Activated T-cell treated with anti-CD3 and anti-CD28 coated beads, Interleukin-2, amount 50 U/mL, for 4 hours (primary cell): ENCODE results near the gene UBA6. TPM values are rescaled to one million over a fixed set of nuclear protein-coding genes. Genes with fewer than 3 reads are reported as not detected.
A peak's percentile ranks its signal among the peaks of the same experiment; 100 is the strongest.

Experiments
- ATAC-seq, 2 donors: fragments of 200-7000 bp; cut with Tn5 transposase; one replicate each; pipeline ENCODE4 v1.10.0; 2021
- DNase-seq: peaks from one replicate; pipeline ENCODE4 v3.0.0-alpha.2; 2020
- H3K27me3 Mint-ChIP-seq: one replicate; pipeline ENCODE4 v1.8.0; 2021; ENCODE audit warnings: low read depth, mixed read lengths
- H3K36me3 Mint-ChIP-seq: one replicate; pipeline ENCODE4 v1.8.0; 2022; ENCODE audit warnings: mixed read lengths; ENCODE audit not compliant: insufficient read depth
- H3K4me1 Mint-ChIP-seq: one replicate; pipeline ENCODE4 v1.8.0; 2021; ENCODE audit warnings: low read depth, mixed read lengths
- H3K4me3 Mint-ChIP-seq: one replicate; pipeline ENCODE4 v1.8.0; 2021; ENCODE audit warnings: mild to moderate bottlenecking, moderate library complexity, mixed read lengths
- H3K9me3 Mint-ChIP-seq: one replicate; pipeline ENCODE4 v1.8.0; 2021; ENCODE audit warnings: mixed read lengths
- total RNA-seq, 3 donors: library from RNA; stranded (reverse); gene quantifications; one replicate each; pipeline ENCODE4 v1.2.1, GENCODE V29; 2021

UBA6 gene
- total RNA-seq, 3 donors from 2014 or later: 51.1 to 72.5 (median 63.6) TPM

- Mint-ChIP-seq H3K4me3 (peak overlapping the region; percentile 93), H3K4me1 (peaks cover 59% of the 10 kb centered on the region), H3K36me3 (peaks cover 19% of the 10 kb centered on the region), H3K27me3 (no peaks in the 10 kb centered on the region), H3K9me3 (peaks cover 12% of the 10 kb centered on the region)
- DNase-seq (no peak), ATAC-seq (no peak)
These were observed 529 bp upstream of the UBA6 start for GRCh38 chr4:67701517-67701850.

- Mint-ChIP-seq H3K4me1 (peaks cover 56% of the 10 kb centered on the region), H3K27me3 (no peaks in the 10 kb centered on the region), H3K9me3 (peaks cover 3% of the 10 kb centered on the region), H3K4me3 (peak overlapping the region; percentile 93), H3K36me3 (peaks cover 17% of the 10 kb centered on the region)
- ATAC-seq (peak in 1 of 2 donors; percentile 2), DNase-seq (no peak)
These were observed 728 bp downstream of the UBA6 start for GRCh38 chr4:67700116-67700737.

- ATAC-seq: no peak
- DNase-seq: no peak
- peaks cover 19% of the 10 kb centered on the region for H3K36me3 Mint-ChIP-seq
- no peaks in the 10 kb centered on the region for H3K9me3 Mint-ChIP-seq
- peaks cover 55% of the 10 kb centered on the region for H3K4me1 Mint-ChIP-seq
- peak overlapping the region; percentile 93 for H3K4me3 Mint-ChIP-seq
- H3K27me3 Mint-ChIP-seq: no peaks in the 10 kb centered on the region
These were observed 1.4 kb downstream of the UBA6 start for GRCh38 chr4:67699603-67700002.

GRCh38 chr4:67697860-67698687, 2.9 kb downstream of the UBA6 start:
- Mint-ChIP-seq H3K4me1 (peaks cover 47% of the 10 kb centered on the region), H3K36me3 (peaks cover 20% of the 10 kb centered on the region), H3K4me3 (no peak overlapping the region), H3K27me3 (no peaks in the 10 kb centered on the region), H3K9me3 (no peaks in the 10 kb centered on the region)
- ATAC-seq (no peak), DNase-seq (no peak)

- H3K4me3 Mint-ChIP-seq: no peak overlapping the region
- no peaks in the 10 kb centered on the region for H3K9me3 Mint-ChIP-seq
- H3K27me3 Mint-ChIP-seq: no peaks in the 10 kb centered on the region
- DNase-seq (no peak), ATAC-seq (no peak)
- peaks cover 37% of the 10 kb centered on the region for H3K36me3 Mint-ChIP-seq
- peaks cover 40% of the 10 kb centered on the region for H3K4me1 Mint-ChIP-seq
These were observed 4.9 kb downstream of the UBA6 start for GRCh38 chr4:67696061-67696460.

- H3K9me3 Mint-ChIP-seq: no peaks in the 10 kb centered on the region
- H3K36me3 Mint-ChIP-seq: peaks cover 40% of the 10 kb centered on the region
- DNase-seq: no peak
- no peak overlapping the region for H3K4me3 Mint-ChIP-seq
- peaks cover 43% of the 10 kb centered on the region for H3K4me1 Mint-ChIP-seq
- H3K27me3 Mint-ChIP-seq: no peaks in the 10 kb centered on the region
- ATAC-seq: no peak
These were observed 6.3 kb downstream of the UBA6 start for GRCh38 chr4:67694662-67695061.

GRCh38 chr4:67691328-67691727, 9.6 kb downstream of the UBA6 start:
- H3K4me1 Mint-ChIP-seq: peaks cover 33% of the 10 kb centered on the region
- DNase-seq: no peak
- no peaks in the 10 kb centered on the region for H3K9me3 Mint-ChIP-seq
- H3K36me3 Mint-ChIP-seq: peaks cover 47% of the 10 kb centered on the region
- H3K4me3 Mint-ChIP-seq: no peak overlapping the region
- no peak for ATAC-seq
- H3K27me3 Mint-ChIP-seq: no peaks in the 10 kb centered on the region

- H3K9me3 Mint-ChIP-seq: no peaks in the 10 kb centered on the region
- ATAC-seq: no peak
- no peak for DNase-seq
- H3K4me1 Mint-ChIP-seq: peaks cover 40% of the 10 kb centered on the region
- no peaks in the 10 kb centered on the region for H3K27me3 Mint-ChIP-seq
- H3K36me3 Mint-ChIP-seq: peaks cover 35% of the 10 kb centered on the region
- no peak overlapping the region for H3K4me3 Mint-ChIP-seq
These were observed 13.3 kb downstream of the UBA6 start for GRCh38 chr4:67687636-67688035.

GRCh38 chr4:67685532-67685859, 15.5 kb downstream of the UBA6 start:
- DNase-seq: no peak
- H3K27me3 Mint-ChIP-seq: no peaks in the 10 kb centered on the region
- H3K4me1 Mint-ChIP-seq: peaks cover 38% of the 10 kb centered on the region
- H3K9me3 Mint-ChIP-seq: no peaks in the 10 kb centered on the region
- H3K36me3 Mint-ChIP-seq: peaks cover 31% of the 10 kb centered on the region
- peak overlapping the region; percentile 25 for H3K4me3 Mint-ChIP-seq
- ATAC-seq: peak in 1 of 2 donors; percentile 37

- Mint-ChIP-seq H3K36me3 (peaks cover 33% of the 10 kb centered on the region), H3K4me1 (peaks cover 36% of the 10 kb centered on the region), H3K4me3 (peak overlapping the region; percentile 25), H3K9me3 (no peaks in the 10 kb centered on the region), H3K27me3 (no peaks in the 10 kb centered on the region)
- ATAC-seq (peak; percentile 55 to 94), DNase-seq (no peak)
These were observed 16.0 kb downstream of the UBA6 start for GRCh38 chr4:67684839-67685531.

GRCh38 chr4:67682266-67682665, 18.7 kb downstream of the UBA6 start:
- Mint-ChIP-seq H3K27me3 (no peaks in the 10 kb centered on the region), H3K36me3 (peaks cover 33% of the 10 kb centered on the region), H3K4me3 (no peak overlapping the region), H3K4me1 (peaks cover 27% of the 10 kb centered on the region), H3K9me3 (no peaks in the 10 kb centered on the region)
- ATAC-seq (no peak), DNase-seq (no peak)

- H3K4me1 Mint-ChIP-seq: peaks cover 19% of the 10 kb centered on the region
- DNase-seq (no peak), ATAC-seq (no peak)
- H3K9me3 Mint-ChIP-seq: no peaks in the 10 kb centered on the region
- no peak overlapping the region for H3K4me3 Mint-ChIP-seq
- H3K27me3 Mint-ChIP-seq: no peaks in the 10 kb centered on the region
- peaks cover 39% of the 10 kb centered on the region for H3K36me3 Mint-ChIP-seq
These were observed 20.3 kb downstream of the UBA6 start for GRCh38 chr4:67680581-67681222.

- Mint-ChIP-seq H3K36me3 (peaks cover 46% of the 10 kb centered on the region), H3K9me3 (no peaks in the 10 kb centered on the region), H3K4me3 (no peak overlapping the region), H3K4me1 (peaks cover 7% of the 10 kb centered on the region), H3K27me3 (no peaks in the 10 kb centered on the region)
- ATAC-seq (no peak), DNase-seq (no peak)
These were observed 22.3 kb downstream of the UBA6 start for GRCh38 chr4:67678612-67679011.

GRCh38 chr4:67674098-67674497, 26.9 kb downstream of the UBA6 start:
- H3K27me3 Mint-ChIP-seq: no peaks in the 10 kb centered on the region
- H3K4me1 Mint-ChIP-seq: peaks cover 8% of the 10 kb centered on the region
- no peak for ATAC-seq
- no peaks in the 10 kb centered on the region for H3K9me3 Mint-ChIP-seq
- H3K4me3 Mint-ChIP-seq: no peak overlapping the region
- no peak for DNase-seq
- peaks cover 47% of the 10 kb centered on the region for H3K36me3 Mint-ChIP-seq
